DMS53 (cell line): ENCODE measurements around the gene PLEKHH2.
A peak's percentile ranks its signal among the peaks of the same experiment; 100 is the strongest.

ENCODE experiments used
- DNase-seq: peaks from one replicate; lab custom pipeline; 2025; lab: John Stamatoyannopoulos, UW

Gene PLEKHH2

GRCh38 chr2:43762286-43762685 is 125.2 kb downstream of the PLEKHH2 start:
- no peak for DNase-seq

GRCh38 chr2:43763091-43763490 is 126.0 kb downstream of the PLEKHH2 start:
- no peak for DNase-seq

- no peak for DNase-seq
These were observed 127.1 kb downstream of the PLEKHH2 start for GRCh38 chr2:43764086-43764705.

- peak; percentile 82 for DNase-seq
These were observed 128.9 kb downstream of the PLEKHH2 start for GRCh38 chr2:43766006-43766405.

GRCh38 chr2:43773876-43774613 is 137.0 kb downstream of the PLEKHH2 start, which contains the start of gene DYNC2LI1:
DYNC2LI1 (plus strand) TSS chr2:43774039; CDS start chr2:43774139, 100 bp downstream.
- peak; percentile 99 for DNase-seq

DNA sequence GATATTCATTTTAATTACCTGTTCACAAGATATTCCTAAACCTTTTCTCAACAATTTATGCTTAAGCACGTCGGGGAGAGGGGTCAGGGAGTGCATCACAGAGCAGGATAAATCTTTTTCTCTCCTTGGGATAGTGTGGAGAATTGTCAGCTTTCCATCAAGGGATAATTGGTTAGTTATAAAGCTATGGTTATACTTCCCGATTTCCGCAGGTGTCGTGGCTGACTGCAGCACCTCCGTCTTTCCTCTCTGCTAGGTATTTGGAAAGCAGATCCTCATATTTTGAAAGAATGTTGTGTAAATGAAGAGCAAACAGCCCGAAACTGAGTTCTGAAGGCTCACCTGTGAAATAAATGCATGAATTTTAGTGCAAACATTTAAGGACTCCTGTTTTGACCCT is 137.6 kb downstream of the PLEKHH2 start:
- peak; percentile 63 for DNase-seq

DNA sequence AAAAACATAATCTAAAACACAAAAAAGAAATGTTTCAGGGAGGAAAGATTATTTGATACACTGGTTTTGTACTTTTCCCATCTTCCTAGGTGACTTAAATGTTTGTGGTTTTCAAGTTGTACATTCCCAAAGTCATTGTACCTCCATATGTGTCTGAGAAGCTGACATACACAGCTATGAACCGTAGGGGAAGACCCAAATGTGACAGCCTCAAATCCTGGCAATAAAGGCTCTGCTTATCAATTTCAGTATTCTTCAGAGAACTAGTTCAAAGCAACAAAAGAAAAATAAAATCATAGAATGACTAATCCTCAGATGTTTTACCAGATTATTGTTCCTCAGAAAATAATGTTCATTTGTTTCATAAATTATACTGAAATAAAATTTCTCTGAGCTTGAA is 139.3 kb downstream of the PLEKHH2 start:
- no peak for DNase-seq

- no peak for DNase-seq
These were observed 140.4 kb downstream of the PLEKHH2 start for GRCh38 chr2:43777306-43777926.

DNA sequence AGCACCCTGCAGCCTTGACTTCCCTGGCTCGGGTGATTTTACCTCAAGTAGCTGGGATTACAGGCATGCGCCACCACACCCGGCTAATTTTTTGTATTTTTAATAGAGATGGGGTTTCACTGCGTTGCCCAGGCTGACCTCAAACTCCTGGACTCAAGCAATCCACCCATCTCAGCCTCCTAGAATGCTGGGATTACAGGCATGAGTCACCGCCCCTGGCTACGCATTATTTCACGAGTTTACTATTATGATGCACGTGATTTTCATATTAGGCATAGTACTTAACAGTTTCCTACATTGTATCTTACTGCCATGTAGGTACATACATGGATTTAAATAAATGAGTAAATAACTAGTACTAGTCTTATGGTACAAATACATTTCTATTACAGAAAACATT is 141.2 kb downstream of the PLEKHH2 start:
- no peak for DNase-seq

GRCh38 chr2:43787895-43788294 is 150.8 kb downstream of the PLEKHH2 start:
- no peak for DNase-seq

DNA sequence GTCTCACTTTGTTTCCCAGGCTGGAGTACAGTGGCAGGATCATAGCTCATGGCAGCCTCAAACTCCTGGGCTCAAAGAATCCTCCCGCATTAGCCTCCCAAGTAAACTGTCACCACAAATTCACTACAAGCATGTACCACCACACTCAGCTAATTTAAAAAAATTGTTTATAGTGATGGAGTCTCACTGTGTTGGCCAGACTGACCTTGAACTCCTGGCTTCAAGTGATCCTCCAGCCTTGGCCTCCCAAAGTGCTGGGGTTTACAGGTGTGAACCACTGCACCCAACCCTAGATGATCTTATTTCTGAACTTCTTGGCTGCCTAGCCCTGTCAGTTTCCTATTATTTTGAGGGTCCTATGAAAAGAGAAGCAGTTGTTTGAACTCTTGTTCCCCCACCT is 151.6 kb downstream of the PLEKHH2 start:
- DNase-seq = no peak

GRCh38 chr2:43790147-43790546 is 153.1 kb downstream of the PLEKHH2 start:
- DNase-seq = no peak

DNA sequence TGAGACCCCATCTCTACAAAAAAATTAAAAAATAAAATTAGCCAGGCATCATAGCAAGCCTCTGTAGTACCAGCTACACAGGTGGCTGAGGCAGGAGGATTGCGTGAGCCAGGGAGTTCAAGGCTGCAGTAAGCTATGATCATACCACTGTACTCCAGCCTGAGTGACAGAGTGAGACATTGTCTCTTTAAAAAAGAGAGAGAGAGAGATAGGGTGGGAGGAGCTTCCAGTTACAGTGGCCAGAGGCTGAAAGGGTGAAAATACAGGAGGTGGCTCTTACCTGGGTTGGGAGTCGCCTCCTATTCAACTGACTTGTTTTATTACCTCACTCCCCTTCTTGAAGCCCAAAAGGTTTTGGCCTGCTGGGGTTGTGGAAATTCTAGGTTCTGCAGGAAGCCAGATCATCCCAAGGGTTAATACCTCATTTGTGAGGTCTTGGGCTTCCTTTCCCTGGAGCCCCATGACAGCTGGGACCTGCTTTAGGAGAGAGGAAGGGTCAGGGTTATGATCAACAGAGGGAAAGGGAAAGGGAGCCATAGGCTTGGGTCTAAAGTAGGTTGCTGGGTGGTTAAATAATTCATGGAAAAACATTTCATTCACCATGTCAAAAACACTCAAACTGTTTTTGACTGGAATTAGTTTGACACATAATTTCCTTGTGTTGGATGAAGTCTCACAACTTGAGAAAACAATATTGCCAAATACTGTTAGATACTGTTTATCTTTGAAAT is 154.1 kb downstream of the PLEKHH2 start:
- DNase-seq = no peak

- DNase-seq = peak; percentile 73
These were observed 155.6 kb downstream of the PLEKHH2 start for GRCh38 chr2:43792653-43793052.

DNA sequence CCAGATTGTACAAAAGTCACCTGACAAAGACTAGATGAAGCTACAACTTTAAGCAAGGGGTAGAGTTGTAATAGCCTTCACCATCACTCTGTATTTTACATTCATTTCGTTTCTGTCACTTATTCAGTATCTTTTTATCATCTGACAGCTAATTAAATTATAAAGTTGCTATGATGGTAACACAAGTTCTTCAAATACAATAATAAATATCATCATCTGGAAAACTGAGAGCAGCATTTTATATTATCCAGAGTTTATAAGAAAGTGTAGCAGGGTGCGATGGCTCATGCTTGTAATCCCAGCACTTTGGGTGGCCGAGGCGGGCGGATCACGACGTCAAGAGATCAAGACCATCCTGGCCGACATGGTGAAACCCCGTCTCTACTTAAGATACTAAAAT is 157.9 kb downstream of the PLEKHH2 start:
- DNase-seq = no peak

GRCh38 chr2:43796206-43796605 is 159.1 kb downstream of the PLEKHH2 start:
- no peak for DNase-seq

- DNase-seq = peak; percentile 41
These were observed 161.2 kb downstream of the PLEKHH2 start for GRCh38 chr2:43798300-43798699.

DNA sequence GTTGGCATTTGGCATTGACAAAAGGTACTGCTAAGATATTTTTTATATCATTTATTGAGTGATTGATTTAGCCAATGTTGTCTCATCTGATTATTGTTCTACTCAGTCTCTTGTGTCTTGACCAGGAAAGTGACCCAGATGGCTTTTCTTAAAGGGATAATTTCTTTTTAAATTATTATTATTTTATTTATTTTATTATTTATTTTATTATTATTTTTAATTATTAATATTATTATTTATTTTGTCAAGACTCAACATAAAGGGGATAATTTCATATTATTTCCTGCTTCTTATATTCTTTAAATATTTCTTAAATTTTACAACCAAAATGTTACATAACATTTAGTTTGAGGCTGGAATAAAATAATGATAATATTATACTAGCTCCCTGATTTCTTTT is 163.8 kb downstream of the PLEKHH2 start:
- no peak for DNase-seq

- DNase-seq = no peak
These were observed 165.1 kb downstream of the PLEKHH2 start for GRCh38 chr2:43802135-43802534.

DNA sequence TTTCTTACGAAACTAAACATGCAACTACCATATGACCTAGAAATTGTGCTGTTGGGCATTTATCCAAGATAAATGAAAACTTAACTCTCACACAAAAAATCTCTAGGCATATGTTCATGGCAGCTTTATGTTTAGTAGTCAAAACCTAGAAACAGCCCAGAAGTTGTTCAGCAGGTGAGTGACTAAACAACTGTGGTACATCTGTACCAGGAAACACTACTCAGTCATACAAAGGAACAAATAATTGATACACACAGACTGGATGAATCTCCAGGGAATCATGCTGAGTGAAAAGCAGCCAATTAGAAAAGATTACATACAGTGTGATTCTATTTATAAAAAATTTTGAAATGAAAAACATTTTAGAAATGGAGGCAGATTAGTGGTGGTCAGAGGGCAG is 166.1 kb downstream of the PLEKHH2 start:
- DNase-seq = no peak

DNA sequence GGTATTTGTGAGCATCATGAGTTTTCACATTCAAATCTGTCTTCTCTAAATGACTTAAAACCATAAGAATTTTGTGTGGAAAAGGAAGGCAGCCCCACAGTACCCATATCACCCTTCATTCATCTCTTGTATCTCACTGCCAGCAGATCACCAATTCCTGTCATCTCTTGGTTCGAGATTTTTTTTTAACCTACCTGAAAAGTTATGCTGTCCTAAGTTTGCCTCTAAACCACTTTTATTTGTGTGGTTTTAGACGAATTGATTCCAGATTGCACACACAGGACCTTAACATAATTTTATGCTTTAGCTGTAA is 169.6 kb downstream of the PLEKHH2 start:
- peak; percentile 45 for DNase-seq

DNA sequence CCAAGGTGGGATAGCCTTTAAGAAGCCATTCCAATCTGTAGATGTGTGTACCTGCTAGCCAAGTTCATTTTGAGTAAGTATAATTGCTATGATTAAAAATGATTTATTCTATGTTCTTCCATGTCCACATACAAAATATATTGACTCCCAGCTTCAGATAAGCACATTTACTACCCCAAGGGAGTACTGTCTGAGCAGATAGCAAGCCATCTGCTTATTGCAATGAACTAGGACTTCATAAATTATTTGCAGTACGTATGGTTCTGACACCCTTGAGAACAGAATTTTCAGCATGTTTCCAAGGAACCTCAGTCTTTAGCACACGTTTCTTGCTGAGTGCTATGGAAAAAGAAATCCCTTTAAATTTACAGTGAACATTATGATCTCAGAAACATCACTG is 173.4 kb downstream of the PLEKHH2 start:
- DNase-seq = no peak

DNA sequence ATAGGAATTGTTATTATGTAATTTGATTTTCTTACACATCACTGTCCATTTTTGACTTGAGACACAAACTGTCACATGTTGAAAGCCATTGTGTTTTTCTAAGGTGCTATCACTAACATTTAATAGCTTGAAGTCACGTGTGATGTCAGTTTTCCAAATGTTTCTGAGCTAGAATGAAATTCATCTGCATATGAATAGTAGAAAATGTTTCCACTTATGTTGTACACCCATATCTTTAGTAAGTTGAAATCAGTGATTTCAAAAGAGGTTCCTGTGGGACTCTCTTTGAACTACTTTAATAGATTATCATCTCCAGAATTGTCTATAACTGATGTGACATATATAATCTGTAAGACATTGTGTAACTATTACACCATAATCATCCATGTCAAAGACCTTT is 173.8 kb downstream of the PLEKHH2 start:
- DNase-seq = no peak
